HG02885 (cell line): Measurements from ENCODE around the gene SLC2A4.

Source experiments
- ATAC-seq: cut with Tn5 transposase; IDR thresholded peaks from one replicate; pipeline ENCODE4 v1.9.1; 2021; ENCODE audit warnings: mild to moderate bottlenecking; ENCODE audit not compliant: unreplicated experiment, poor library complexity

Gene SLC2A4

DNA sequence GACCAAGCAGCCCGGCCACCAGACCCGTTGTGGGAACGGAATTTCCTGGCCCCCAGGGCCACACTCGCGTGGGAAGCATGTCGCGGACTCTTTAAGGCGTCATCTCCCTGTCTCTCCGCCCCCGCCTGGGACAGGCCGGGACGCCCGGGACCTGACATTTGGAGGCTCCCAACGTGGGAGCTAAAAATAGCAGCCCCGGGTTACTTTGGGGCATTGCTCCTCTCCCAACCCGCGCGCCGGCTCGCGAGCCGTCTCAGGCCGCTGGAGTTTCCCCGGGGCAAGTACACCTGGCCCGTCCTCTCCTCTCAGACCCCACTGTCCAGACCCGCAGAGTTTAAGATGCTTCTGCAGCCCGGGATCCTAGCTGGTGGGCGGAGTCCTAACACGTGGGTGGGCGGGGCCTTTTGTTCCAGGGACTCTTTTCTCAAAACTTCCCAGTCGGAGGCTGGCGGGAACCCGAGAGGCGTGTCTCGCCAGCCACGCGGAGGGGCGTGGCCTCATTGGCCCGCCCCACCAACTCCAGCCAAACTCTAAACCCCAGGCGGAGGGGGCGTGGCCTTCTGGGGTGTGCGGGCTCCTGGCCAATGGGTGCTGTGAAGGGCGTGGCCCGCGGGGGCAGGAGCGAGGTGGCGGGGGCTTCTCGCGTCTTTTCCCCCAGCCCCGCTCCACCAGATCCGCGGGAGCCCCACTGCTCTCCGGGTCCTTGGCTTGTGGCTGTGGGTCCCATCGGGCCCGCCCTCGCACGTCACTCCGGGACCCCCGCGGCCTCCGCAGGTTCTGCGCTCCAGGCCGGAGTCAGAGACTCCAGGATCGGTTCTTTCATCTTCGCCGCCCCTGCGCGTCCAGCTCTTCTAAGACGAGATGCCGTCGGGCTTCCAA is at the start of gene SLC2A4:
TSS of gene SLC2A4 (plus strand) at position 645 of the 879 bp plus-strand sequence. CDS start at position 862, 217 bp downstream.
- ATAC-seq = peak; percentile 72

DNA sequence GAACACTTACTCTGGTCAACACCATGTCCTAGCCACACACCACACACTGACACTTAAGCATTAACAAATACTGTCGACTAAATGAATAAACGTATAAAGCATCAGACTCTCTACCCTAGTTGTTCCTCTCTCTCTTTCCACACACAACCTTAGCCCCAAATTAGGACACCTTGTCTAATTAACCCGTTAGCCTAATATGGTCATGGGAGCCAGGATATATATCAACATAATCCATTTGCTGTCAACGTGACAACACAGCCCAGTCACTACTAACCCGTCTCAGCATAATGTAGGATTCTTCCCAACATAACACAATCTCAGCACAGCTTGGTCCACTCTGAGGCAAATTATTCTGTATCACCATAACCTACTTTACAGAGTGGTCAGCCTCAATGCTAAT is 49.4 kb upstream of the SLC2A4 start:
- no peak for ATAC-seq

DNA sequence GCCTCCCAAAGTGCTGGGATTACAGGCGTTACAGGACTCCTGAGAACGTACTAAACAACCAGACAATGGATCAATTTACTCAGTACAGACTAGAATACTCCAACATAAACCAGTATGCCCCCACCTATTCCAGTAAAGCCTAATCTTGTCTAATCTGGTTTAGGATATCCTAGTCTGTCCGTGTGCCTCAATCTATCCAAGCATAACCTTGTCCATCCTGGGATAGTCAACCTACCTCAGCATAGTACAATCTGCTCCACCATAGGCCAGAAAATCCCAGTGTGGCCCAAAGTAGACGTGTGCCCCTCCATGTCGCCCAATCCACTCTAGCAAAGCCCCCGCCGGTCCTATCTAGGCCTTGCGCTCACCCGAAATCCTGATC is 47.8 kb upstream of the SLC2A4 start:
- no peak for ATAC-seq

DNA sequence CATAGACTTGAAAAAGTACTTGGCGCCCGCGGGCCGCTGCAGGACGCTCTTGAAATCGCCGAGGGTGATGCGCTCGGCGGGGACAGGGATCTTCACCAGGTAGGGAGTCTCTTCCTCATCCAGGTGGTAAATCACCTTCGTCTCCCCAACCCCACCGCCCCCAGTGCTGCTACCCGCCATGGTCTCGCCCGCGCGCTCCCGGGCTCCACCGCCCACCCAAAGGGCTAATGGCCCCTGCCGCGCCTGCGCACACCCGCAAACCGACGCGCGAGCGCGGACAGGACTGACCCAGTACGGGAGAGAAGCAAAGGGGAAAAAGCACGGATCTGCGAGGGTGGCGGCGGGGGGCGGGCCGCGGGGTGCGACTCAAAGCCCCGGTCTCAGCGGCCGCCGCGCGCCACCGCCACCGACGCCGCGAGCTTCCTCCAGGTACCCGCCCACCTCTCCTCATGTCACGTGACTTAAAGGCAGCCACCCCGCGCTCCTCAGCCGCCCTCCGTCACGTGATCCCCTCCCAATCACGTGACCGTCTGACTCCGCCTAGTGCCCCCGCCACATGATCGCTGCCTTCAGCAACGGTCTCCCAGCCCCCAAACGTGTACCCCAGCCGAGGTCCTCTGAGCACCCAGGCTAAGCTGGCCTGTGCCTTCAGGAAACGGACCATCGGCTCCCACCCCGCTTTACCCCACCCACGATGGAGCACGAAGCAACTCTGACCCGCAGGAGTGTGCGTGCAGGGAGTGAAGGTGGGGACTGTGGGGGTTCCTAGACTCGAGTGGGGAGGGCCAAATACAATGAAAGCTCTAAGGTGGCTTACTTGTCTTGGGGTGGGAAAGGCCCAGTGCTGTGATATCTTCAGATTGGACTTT is 47.2 kb upstream of the SLC2A4 start, which contains the start of gene DVL2:
TSS of gene DVL2 (minus strand) at position 435 of the 869 bp plus-strand sequence. CDS start at position 180, 255 bp downstream.
- ATAC-seq = peak; percentile 65

DNA sequence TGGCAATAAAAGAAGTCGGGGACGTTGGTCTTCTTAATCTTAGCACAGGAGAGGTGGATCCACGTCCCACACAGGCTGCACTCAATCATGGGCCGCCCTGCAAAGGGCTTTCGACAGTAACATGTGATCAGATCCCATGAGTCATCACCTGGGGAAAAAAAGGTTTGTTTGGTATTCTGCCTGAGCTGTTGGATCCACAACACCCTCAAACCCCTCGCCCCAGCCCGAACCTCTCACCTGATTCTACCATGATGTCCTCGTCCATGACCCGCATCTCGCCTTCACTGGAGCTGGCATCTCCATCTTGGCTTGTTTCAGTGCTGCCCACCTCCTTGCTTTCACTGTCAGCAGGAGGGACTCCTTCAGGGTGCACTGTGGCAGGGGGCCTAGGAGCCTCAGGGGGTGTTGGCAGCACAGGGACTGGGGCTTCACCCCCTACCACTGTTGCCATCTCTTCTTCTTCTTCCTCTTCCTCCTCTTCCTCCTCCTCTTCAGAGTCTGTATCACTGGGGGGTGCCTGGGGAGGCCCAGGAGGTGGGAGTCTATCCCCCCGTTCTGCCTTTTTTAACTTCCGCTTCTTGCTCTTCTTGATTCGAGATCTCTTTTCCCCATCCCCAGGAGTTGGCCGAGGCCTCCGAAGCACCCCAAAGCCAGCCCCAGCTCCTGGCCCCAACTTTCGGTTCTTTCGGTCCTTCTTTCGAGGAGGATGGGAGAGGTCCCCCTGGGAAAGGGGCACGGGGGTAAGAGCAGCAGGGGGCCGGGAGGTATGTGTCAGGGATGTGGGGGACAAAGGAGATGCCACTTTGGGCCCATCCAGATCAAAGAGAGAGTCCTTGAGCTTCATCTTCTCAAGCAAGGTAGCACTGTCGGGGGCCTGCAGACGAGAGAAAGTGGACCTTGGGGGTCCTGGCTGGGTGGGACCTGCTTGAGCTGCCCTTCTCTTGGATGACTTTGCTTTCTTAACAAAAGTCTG is 45.5 kb upstream of the SLC2A4 start:
- no peak for ATAC-seq

DNA sequence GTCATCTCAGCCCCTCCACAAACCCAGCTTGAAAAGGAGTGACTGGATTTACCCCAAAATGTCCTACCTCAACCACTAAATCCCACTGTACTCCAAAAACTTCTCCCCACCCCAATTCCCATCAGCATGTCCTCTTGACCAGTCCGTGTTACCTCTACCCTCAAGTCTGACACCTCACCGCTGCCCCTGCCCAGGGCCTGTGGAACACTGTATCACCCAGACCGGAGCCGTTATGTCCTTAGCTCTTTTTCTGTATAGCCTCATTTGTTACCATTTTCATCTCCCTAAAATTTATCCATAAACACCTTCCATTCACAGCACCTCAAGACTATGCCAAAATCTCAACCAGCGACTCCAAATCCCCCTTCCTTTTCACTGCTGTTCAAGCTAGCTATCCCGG is 44.7 kb upstream of the SLC2A4 start:
- no peak for ATAC-seq

DNA sequence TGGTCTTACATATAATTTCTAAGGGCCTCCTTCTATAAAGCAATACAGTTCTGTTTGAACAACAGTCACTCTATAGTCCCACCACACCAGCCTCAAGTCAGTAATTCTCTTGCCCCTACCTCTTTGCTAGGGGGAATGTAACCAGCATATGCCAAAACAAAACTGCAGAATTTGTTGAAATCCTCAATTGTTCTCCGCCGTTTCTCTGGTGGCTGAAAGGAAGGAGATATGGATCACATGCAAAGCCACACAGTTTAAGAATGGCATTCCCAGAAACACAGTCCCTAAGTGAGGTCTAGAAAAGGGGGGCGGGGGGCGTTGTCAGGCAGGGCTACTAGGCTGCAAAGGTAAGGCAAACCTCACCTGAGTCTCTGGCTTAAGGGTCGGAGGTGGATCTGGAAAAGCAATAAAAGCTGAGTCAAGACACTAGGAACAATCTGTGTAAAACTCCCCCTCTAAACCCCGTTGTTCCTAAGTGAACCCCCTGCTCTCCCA is 44.2 kb upstream of the SLC2A4 start:
- ATAC-seq = no peak

DNA sequence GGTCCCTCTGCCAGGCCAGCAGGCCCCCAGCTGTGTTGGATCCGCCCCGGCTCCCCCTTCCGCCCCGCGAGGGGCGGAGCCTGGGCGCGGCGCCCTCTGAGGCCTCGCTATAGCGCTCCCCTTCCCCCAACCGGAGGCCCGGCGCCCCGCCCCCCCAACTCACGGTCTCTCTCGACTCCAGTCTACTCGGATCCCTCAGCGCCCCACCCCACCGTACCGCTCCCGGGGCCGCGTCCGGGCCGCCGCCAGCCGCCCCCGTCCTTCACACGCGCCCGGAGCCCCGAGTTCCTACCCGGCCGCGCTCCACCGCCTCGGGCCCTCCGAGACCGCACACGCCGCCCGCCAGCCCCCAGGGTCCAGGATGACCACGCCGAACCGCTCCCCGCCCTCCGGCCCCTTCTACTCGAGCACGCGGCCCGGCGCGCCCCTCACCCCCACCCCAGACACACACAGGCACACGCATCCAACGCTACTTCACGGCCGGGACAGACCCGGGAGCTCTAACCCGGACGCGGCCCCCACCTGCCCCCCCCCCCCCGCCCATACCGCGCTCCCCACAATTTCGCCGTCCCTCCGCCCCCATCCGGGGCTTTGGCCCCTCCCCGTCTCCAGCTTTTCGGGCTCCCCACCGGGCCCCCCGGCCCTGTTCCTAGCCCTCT is 43.6 kb upstream of the SLC2A4 start:
- no peak for ATAC-seq

DNA sequence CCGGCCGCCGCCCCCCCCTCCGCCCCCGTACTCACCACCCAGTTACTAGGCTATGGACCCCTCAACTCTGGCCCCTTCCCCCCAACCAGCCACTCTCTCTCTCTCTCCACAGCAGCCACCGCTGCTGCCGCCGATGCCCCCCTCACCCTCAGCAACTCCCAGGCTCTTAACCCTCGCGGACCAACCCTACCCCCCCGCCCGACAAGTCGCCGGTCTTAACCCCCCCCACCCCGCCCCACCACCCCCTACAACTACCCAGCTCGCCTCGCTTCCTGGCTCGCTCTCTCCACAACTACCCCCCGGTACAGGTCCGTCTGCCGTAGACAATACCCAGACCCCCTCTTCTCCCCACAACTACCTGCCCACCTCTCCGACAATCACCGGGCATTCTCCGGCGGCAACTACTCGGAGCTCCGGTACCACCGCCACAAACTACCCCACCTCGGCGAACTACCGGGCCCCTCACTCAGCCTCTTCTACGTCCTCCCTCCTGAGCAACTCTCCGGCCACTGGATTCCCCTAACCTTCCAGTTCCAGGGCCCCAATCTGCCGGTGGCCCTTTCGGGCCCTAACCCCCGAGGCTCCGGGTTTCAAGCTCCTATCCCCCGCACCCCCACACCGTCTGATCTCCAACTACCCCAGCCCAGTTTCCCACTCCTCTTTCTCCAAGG is 43.0 kb upstream of the SLC2A4 start:
- no peak for ATAC-seq

DNA sequence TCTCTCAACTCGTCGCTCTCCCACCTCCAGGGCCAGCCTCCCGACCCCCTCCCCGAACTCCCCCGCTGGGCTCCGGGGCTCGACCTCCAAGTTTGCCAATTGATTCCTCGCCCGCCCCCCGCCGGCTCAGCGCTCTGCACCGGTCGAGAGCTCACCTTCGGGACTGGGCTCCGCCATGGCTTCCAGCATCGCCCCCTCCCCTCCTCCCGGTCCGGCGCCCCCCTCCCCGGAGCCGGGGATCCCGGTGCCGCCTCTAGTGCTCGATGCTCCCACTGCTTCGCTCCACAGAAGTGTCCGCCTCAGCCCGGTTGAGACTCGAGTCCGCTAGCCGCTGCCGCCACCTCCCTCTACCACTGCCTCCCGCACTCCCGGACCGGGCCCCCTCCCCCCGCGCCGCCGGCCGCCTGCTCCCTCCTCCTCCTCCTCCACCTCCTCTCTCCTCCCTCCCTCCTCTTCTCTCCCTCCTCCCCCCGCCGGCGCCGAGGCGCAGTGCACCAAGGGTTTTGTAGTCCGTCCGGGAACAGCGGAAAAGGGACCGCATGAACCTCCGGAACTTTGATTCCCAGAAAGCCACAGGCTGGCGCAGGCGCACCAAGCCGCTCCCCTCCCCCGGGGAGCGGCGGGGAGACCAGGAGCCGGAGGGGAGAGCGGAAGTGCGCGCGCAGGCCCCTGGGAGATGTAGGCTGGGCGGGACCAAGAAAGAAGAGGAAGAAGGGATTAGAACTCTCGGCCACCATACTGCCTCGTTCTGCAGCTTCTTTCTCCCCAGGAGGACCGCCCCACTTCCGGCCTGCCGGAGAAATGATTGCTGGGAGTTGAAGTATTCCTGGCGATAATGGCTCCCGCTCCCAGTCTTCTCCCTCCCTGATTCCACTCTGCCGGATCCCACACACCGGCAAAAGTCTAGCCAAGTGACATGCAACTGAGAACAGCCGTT is 42.2 kb upstream of the SLC2A4 start, which contains the start of gene PHF23:
TSS of gene PHF23 (minus strand) at position 367 of the 937 bp plus-strand sequence. CDS start at position 189, 178 bp downstream.
- ATAC-seq = peak; percentile 61

DNA sequence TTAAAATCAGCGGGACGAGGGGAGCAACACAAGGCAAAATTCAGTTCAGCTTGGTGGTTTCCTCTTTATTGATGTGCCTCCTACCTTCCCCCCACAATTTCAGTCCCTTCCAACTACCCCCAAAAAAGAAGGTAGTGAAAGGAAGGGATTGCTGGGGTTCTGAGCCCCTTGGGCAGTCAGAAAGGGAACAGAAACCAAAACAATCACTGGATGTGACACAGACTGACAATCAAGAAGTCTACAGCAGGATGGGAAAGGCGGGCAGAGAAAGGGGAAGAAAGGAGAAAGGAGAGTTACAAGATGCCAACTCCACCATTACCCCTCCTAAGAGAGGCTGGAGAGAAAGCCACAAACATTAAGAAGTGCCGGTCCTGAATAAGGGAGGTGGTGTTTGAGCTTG is 41.1 kb upstream of the SLC2A4 start:
- no peak for ATAC-seq

DNA sequence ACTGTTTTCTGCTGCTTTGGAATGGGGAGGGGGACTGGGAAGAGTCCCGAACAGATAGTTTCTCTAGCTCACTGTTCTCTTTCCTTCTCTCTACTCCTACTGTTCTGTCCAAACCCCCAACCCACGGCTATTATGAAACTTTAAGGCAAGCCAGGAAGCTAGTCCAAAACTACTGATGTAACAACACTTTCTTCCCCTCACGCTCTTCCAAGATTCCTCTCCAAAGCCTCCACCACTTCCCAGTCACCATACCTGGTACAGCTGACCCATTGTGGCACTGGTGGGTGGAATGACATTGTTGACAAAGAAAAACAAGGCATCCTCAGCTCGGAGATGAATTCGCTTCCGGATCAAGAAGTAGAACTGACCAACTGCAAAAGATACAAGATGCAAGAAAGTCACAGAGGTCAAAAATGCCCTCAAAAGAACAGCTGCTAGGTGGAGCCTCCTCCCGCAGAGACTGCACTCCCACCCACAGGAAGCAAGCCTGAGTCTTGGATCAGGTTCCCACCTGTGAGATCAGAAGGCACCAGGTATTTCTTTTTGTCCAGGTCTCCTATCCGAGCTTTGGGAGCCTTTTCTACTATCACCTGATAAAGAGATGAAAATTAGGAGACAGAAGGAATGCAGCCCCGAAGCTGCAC is 40.3 kb upstream of the SLC2A4 start:
- no peak for ATAC-seq

DNA sequence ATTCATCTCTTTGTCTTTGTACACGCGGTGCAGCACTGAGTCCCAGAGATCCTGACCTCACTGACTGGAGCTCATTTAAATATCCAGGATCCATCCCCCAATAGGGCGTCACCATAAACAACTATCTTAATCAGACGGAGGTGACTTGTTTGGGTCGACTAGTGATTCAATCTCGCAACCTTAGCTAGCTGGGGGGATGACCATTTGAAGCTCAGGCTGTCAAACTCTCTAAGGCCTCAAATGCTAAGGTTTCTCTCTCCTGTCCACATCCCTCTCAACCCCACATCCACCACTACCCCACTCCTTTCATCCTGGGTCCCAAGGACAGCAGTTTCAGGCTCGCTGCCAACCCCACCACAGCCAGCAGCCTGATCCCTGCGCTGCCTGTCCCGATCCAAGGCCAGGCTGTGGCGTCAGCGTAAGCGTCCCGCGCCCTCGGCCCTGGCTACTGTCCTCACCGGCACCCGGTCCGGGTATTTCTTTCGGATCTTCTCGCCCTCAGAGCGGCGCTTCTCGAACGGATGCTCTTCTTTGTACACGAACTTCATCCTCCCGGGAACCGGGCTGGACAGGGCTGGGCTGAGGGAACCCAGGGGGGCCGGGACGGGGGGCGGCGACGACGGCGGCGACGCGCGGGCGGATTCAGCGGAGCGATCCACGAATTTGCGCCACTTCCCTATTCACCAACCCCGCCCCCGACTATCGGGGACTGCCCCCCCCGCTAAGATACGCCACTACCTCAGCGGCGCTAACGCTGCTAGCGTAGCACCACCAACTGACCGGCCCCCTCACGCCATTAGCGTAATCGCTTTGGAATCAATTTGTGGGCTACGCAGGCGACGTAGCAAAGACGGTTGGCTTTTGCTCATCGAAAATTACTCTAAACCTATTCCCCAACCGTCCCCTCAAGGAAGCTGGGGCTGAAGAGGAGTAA is 39.5 kb upstream of the SLC2A4 start, which contains the start of gene GABARAP:
TSS of gene GABARAP (minus strand) at position 667 of the 934 bp plus-strand sequence. CDS start at position 548, 119 bp downstream.
- ATAC-seq = peak; percentile 39

DNA sequence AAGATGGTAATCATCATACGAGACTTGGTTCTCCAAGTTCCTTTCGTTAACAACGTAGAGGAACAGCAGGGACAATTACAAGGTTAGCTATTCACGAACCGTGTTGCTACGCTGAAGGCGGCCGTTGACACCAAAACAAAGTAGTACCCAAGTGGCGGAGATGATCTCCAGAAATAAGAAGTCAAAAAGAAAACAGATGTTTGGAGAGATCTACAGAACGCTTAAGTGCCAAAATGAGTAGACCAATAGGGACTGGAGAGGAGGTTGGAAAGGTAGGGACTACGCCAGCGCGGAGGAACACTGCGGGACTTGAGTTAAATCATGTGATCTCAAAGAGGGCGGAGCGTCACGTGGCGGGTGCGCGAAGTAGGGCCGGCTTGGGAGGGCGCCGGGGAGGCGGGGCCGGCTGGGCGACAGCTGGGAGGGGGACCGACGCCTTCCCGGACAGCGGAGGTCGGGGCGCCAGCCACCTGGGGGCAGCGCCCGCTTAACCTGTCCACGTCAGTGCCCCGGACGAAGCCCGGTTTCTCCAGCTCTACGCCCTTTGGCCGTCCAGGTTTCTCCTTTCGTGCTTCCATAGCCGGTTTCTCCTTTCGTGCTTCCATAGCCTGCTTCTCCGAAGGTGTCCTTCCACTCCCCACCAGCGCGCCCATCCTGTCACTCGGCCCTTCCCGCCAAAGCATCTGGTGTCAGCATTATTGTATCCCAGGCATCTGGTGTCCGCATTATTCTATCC is 38.6 kb upstream of the SLC2A4 start:
- peak; percentile 35 for ATAC-seq

DNA sequence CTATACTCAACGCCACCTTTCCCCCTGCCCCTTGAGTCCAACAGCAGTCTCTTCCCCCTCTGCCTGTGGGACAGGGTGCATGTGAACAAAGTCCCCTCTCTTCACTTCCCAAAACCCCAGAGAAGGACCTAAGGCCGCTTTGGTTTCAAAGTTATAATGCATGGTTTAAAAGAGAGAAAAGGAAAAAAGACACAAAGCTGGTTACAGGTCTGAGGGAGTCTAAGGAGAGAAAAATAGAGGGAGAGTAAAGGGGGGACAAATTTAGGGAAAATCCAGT is 38.1 kb upstream of the SLC2A4 start:
- ATAC-seq = no peak
